HG03066 (cell line): Measurements from ENCODE around the gene MPRIP.
"Not testable (repeated sequence)": the region's sequence is repeated elsewhere in the genome, so short reads cannot be mapped to it uniquely, and the experiment has no call there.

Experiments used
- ATAC-seq: cut with Tn5 transposase; IDR thresholded peaks from one replicate; pipeline ENCODE4 v1.9.1; 2021; ENCODE audit warnings: low read depth; ENCODE audit not compliant: unreplicated experiment

The MPRIP gene

GRCh38 chr17:17122781-17123483, 80.7 kb downstream of the MPRIP start:
- ATAC-seq: no peak

- no peak for ATAC-seq
These were observed 82.1 kb downstream of the MPRIP start for GRCh38 chr17:17124341-17124740.

GRCh38 chr17:17125136-17126084, 83.2 kb downstream of the MPRIP start:
- no peak for ATAC-seq

GRCh38 chr17:17126131-17127110, 84.2 kb downstream of the MPRIP start:
- ATAC-seq: no peak

- no peak for ATAC-seq
These were observed 84.9 kb downstream of the MPRIP start for GRCh38 chr17:17127156-17127555.

GRCh38 chr17:17127730-17128291, 85.6 kb downstream of the MPRIP start:
- no peak for ATAC-seq

- no peak for ATAC-seq
These were observed 86.3 kb downstream of the MPRIP start for GRCh38 chr17:17128476-17129075.

- ATAC-seq: no peak
These were observed 87.2 kb downstream of the MPRIP start for GRCh38 chr17:17129466-17129865.

GRCh38 chr17:17130077-17130844, 88.0 kb downstream of the MPRIP start:
- no peak for ATAC-seq

GRCh38 chr17:17131839-17132238, 89.6 kb downstream of the MPRIP start:
- no peak for ATAC-seq

- no peak for ATAC-seq
These were observed 90.5 kb downstream of the MPRIP start for GRCh38 chr17:17132746-17133145.

- no peak for ATAC-seq
These were observed 92.0 kb downstream of the MPRIP start for GRCh38 chr17:17134051-17134956.

- no peak for ATAC-seq
These were observed 92.7 kb downstream of the MPRIP start for GRCh38 chr17:17134957-17135333.

- not testable (repeated sequence) for ATAC-seq
These were observed 94.0 kb downstream of the MPRIP start for GRCh38 chr17:17136221-17136620.

GRCh38 chr17:17137731-17138585, 95.7 kb downstream of the MPRIP start:
- no peak for ATAC-seq

- ATAC-seq: no peak
These were observed 97.8 kb downstream of the MPRIP start for GRCh38 chr17:17139972-17140589.

- no peak for ATAC-seq
These were observed 98.3 kb downstream of the MPRIP start for GRCh38 chr17:17140590-17140980.
